T-helper 1 cell treated with Interleukin-12 subunit alpha and Interleukin-12 subunit beta and Interleukin-4 antibody, amounts not matched to agents 30 μg/mL and 1 μg/mL, for 36 hours (primary cell): ENCODE data around the gene KIF25.
A peak's percentile ranks its signal among the peaks of the same experiment; 100 is the strongest.

Source experiments
- H3K27ac Mint-ChIP-seq: one replicate; pipeline ENCODE4 v1.8.0; 2021; ENCODE audit warnings: mild to moderate bottlenecking, mixed read lengths
- H3K27me3 Mint-ChIP-seq: one replicate; pipeline ENCODE4 v1.8.0; 2021; ENCODE audit warnings: low read depth, mixed read lengths
- H3K36me3 Mint-ChIP-seq: one replicate; pipeline ENCODE4 v1.8.0; 2021; ENCODE audit warnings: low read depth, mixed read lengths
- H3K4me1 Mint-ChIP-seq: one replicate; pipeline ENCODE4 v1.8.0; 2021; ENCODE audit warnings: low read depth, mixed read lengths
- H3K4me3 Mint-ChIP-seq: one replicate; pipeline ENCODE4 v1.8.0; 2021; ENCODE audit warnings: mild to moderate bottlenecking, moderate library complexity, mixed read lengths
- H3K9me3 Mint-ChIP-seq: one replicate; pipeline ENCODE4 v1.8.0; 2021; ENCODE audit warnings: mixed read lengths

KIF25 gene

GRCh38 chr6:168028181-168028580 lies 30.7 kb downstream of the KIF25 start:
- Mint-ChIP-seq H3K9me3 (no peaks in the 10 kb centered on the region), H3K4me1 (peaks cover 1% of the 10 kb centered on the region), H3K27me3 (no peaks in the 10 kb centered on the region), H3K4me3 (no peak overlapping the region), H3K27ac (no peak overlapping the region), H3K36me3 (no peaks in the 10 kb centered on the region)

DNA sequence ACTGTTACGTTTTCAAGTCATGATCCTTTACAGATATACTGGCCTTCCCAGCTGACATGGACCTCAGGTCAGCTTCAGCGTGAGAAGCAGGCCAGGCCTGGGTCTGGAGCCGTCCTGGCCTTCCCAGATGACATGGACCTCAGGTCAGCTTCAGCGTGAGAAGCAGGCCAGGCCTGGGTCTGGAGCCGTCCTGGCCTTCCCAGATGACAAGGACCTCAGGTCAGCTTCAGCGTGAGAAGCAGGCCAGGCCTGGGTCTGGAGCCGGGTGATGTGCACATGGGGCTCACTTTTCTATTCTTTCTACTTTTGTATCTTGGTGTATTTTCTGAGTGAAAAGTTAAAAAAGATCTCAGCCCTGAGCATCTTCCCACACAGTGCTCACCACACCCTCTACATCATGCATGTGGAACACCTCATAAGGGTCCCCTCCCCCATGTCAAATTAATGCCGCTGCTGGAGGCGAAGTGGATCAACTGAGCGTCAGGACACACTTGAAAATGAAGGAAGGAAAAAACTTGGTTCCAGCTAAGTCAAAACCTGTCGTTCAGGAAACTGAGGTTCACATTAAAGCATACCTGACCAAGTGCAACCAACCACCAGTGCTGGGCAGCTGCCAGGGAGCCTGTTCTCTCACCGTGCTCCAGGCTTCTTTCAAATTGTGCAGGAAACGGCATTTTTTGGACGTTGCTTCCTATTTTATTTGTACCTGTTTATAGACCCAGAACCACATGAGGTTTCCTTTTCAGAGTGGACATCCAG lies 32.2 kb downstream of the KIF25 start:
- Mint-ChIP-seq H3K36me3 (no peaks in the 10 kb centered on the region), H3K27ac (no peak overlapping the region), H3K27me3 (peaks cover 7% of the 10 kb centered on the region), H3K9me3 (peaks cover 1% of the 10 kb centered on the region), H3K4me1 (peaks cover 1% of the 10 kb centered on the region), H3K4me3 (no peak overlapping the region)

GRCh38 chr6:168030218-168030746 lies 32.8 kb downstream of the KIF25 start:
- Mint-ChIP-seq H3K9me3 (peaks cover 4% of the 10 kb centered on the region), H3K27me3 (peaks cover 13% of the 10 kb centered on the region), H3K36me3 (no peaks in the 10 kb centered on the region), H3K4me1 (peaks cover 1% of the 10 kb centered on the region), H3K4me3 (no peak overlapping the region), H3K27ac (no peak overlapping the region)

DNA sequence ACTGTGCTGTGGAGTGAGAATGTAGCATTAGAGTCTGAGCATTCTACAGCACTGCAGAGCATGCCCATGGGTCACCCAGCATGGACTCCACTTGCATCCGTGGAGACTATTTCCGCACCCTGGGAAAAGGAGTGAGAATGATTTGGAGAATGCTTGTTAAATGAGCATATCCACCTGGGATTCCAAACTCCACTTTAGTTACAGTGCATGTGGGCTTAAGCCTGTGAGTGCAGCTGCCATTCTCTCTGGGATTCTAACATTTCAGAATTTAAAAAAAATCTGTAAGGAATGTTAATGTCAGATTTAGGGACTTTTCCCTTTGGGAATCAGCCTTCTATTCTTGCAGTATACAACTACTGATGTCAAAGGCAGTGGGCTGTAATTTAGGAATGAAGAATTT lies 33.4 kb downstream of the KIF25 start:
- Mint-ChIP-seq H3K4me3 (no peak overlapping the region), H3K27ac (no peak overlapping the region), H3K27me3 (peaks cover 20% of the 10 kb centered on the region), H3K36me3 (no peaks in the 10 kb centered on the region), H3K4me1 (peaks cover 5% of the 10 kb centered on the region), H3K9me3 (peaks cover 4% of the 10 kb centered on the region)

DNA sequence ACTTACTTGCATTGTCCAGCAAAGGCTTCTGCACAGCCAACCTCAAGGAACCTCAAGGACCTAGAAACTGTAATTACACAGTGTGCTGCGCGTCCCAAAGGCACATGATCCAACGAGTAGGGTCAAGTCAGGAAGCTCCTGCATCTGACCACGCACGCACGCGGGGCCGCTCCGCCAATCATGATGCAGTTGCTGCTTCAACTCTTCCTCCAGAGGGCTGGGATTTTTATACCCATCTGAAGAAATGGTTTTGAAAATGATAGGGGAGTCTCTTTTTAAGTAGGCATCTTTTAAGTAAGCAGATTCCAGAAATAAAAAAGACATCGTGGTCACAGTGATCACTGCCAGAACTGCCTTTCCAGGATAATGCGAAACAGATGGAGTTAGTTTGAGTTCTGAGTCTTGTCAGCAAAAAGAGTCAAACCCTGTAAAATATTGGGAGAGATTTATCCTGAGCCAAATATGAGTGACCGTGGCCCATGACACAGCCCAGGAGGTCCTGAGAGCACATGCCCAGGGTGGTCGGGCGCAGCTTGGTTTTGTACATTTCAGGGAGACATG lies 34.0 kb downstream of the KIF25 start:
- peaks cover 25% of the 10 kb centered on the region for H3K27me3 Mint-ChIP-seq
- peaks cover 9% of the 10 kb centered on the region for H3K4me1 Mint-ChIP-seq
- H3K27ac Mint-ChIP-seq, result no peak overlapping the region
- H3K4me3 Mint-ChIP-seq, result no peak overlapping the region
- H3K36me3 Mint-ChIP-seq, result no peaks in the 10 kb centered on the region
- H3K9me3 Mint-ChIP-seq, result peaks cover 4% of the 10 kb centered on the region

DNA sequence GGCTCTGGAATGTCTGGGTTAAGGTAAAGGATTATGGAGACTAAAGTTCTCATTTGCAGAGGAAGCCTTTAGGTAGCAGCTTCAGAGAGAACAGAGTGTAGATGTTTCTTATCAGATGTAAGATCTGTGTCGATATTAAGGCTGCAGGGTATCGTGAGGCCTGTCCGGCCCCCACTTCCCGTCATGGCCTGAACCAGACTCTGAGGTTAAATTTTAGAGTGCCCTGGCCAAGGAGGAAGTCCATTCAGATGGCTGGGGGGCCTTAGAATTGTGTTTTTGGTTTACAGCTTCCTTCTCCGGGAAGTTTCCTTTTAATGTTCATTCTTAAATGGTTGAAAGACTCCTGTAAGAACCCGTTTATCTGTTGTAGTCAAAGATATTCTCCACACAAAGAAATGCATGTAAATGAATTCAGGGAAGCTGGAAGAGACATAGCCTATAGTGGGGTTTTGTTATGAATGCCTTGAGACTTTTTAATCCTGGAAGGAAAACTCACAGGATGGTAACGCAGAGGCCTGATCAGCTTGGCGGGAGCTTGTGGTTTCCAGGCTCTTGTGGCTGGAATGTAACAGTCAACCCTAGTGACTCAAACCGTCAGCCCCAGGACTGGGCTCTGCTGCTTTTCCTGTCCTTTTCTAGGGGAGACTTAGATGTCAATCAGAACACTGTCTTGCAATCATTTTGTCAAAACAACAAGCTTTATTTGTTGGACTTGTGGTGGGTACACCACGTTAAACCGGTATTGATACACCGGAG lies 34.7 kb downstream of the KIF25 start:
- Mint-ChIP-seq H3K9me3 (peaks cover 5% of the 10 kb centered on the region), H3K36me3 (no peaks in the 10 kb centered on the region), H3K27me3 (peaks cover 26% of the 10 kb centered on the region), H3K4me3 (no peak overlapping the region), H3K27ac (no peak overlapping the region), H3K4me1 (peaks cover 10% of the 10 kb centered on the region)

DNA sequence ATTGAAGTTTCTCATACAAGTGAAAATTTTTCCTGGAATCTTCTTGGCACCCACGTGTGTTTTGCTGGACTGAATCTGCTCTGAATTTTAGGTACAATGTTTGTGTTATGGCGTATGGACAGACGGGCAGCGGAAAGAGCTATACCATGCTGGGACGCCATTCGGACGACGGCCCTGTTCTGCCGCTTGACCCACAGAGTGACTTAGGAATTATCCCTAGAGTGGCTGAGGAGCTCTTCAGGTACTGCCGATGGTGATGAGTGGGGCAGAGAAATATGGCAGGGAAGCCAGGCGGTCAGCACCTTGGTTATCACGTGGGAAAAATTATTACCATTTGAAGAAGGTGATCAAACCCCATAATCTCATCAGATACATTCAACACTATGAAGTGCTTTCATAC lies 36.3 kb downstream of the KIF25 start:
- Mint-ChIP-seq H3K27ac (no peak overlapping the region), H3K36me3 (peaks cover 2% of the 10 kb centered on the region), H3K9me3 (peaks cover 15% of the 10 kb centered on the region), H3K4me3 (no peak overlapping the region), H3K27me3 (peaks cover 26% of the 10 kb centered on the region), H3K4me1 (peaks cover 10% of the 10 kb centered on the region)

- H3K27ac Mint-ChIP-seq, result no peak overlapping the region
- H3K27me3 Mint-ChIP-seq, result peaks cover 26% of the 10 kb centered on the region
- peaks cover 2% of the 10 kb centered on the region for H3K36me3 Mint-ChIP-seq
- peaks cover 10% of the 10 kb centered on the region for H3K4me1 Mint-ChIP-seq
- no peak overlapping the region for H3K4me3 Mint-ChIP-seq
- H3K9me3 Mint-ChIP-seq, result peaks cover 20% of the 10 kb centered on the region
Observed at GRCh38 chr6:168034537-168034936, 37.1 kb downstream of the KIF25 start.

GRCh38 chr6:168035098-168035660 lies 37.7 kb downstream of the KIF25 start:
- peaks cover 26% of the 10 kb centered on the region for H3K9me3 Mint-ChIP-seq
- peaks cover 10% of the 10 kb centered on the region for H3K4me1 Mint-ChIP-seq
- H3K27me3 Mint-ChIP-seq, result peaks cover 26% of the 10 kb centered on the region
- peak overlapping the region; percentile 57 for H3K4me3 Mint-ChIP-seq
- H3K27ac Mint-ChIP-seq, result no peak overlapping the region
- peaks cover 2% of the 10 kb centered on the region for H3K36me3 Mint-ChIP-seq

- Mint-ChIP-seq H3K27ac (peak overlapping the region; percentile 82), H3K4me3 (peak overlapping the region; percentile 57), H3K36me3 (peaks cover 2% of the 10 kb centered on the region), H3K27me3 (peaks cover 26% of the 10 kb centered on the region), H3K4me1 (peaks cover 10% of the 10 kb centered on the region), H3K9me3 (peaks cover 30% of the 10 kb centered on the region)
Observed at GRCh38 chr6:168035661-168036545, 38.4 kb downstream of the KIF25 start.

DNA sequence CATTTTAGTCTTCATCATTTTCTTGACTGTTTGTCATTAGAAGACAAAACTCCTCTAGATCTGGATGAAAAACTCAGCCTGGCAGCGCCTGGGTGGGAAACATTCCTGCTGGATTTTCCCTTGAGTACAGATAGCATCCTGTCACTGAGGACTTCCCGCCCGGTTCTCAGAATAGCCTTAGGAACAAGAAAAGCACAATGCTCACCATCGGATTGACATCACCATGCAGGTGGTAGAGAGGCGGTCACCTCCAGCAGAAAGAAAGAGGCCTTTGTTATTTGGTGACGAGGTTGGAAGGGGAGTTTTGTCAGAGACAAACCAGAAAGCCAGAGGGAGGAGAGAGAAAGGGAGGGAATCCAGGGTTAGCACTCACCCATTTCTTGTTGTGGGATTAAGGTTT lies 39.8 kb downstream of the KIF25 start:
- H3K9me3 Mint-ChIP-seq, result peaks cover 30% of the 10 kb centered on the region
- H3K27ac Mint-ChIP-seq, result no peak overlapping the region
- peaks cover 26% of the 10 kb centered on the region for H3K27me3 Mint-ChIP-seq
- H3K4me3 Mint-ChIP-seq, result no peak overlapping the region
- H3K4me1 Mint-ChIP-seq, result peaks cover 8% of the 10 kb centered on the region
- H3K36me3 Mint-ChIP-seq, result peaks cover 2% of the 10 kb centered on the region

- Mint-ChIP-seq H3K9me3 (peaks cover 30% of the 10 kb centered on the region), H3K27ac (no peak overlapping the region), H3K36me3 (peaks cover 2% of the 10 kb centered on the region), H3K27me3 (peaks cover 26% of the 10 kb centered on the region), H3K4me1 (peaks cover 8% of the 10 kb centered on the region), H3K4me3 (no peak overlapping the region)
Observed at GRCh38 chr6:168037856-168038255, 40.4 kb downstream of the KIF25 start.

DNA sequence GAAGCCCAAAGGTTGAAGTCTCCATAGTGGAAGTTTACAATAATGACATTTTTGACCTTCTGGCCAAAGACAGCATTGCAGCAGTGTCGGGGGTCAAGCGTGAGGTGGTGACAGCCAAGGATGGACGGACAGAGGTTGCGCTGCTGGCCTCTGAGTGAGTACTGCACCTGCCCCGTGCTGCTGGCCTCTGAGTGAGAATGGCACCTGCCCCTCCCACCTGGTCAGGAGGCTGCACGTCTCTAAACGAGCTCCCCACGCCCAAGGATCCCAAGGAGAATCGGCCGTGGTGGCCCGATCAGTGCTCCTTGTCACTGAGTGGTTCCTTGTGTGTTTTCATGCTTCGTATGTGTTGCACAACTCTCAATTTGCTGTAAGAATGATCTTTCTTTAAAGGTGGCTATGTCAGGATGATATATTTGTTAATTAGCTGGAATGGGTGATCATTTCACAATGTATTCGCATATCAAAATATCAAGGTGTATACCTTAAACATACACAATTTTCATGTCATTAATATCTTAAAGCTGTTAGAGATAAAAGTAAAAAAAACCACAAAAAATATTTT lies 41.2 kb downstream of the KIF25 start:
- no peak overlapping the region for H3K27ac Mint-ChIP-seq
- H3K4me1 Mint-ChIP-seq, result peaks cover 8% of the 10 kb centered on the region
- peaks cover 2% of the 10 kb centered on the region for H3K36me3 Mint-ChIP-seq
- H3K27me3 Mint-ChIP-seq, result peaks cover 26% of the 10 kb centered on the region
- H3K9me3 Mint-ChIP-seq, result peaks cover 30% of the 10 kb centered on the region
- no peak overlapping the region for H3K4me3 Mint-ChIP-seq
